ENCODE data around the gene PHF5A.

GRCh38 chr22:41504816-41505215 lies 36.3 kb upstream of the PHF5A start:
- TF ChIP-seq CTCF (IDR thresholded peaks at IDR 0.05), result no peak
- no peak for TF ChIP-seq POLR2A (IDR thresholded peaks at IDR 0.05)

All from stomach (tissue), 4 donors.